Erythroblast (primary cell): Measurements from ENCODE around the gene AQP6.

ENCODE experiments used
- GATA1 ChIP-seq: IDR thresholded peaks from 2 replicates; pipeline ENCODE4 v1.6.1; 2011; ENCODE audit warnings: low read depth, mild to moderate bottlenecking, control low read depth, low read length, moderate library complexity
- POLR2A ChIP-seq: IDR thresholded peaks from 2 replicates; pipeline ENCODE4 v1.6.1; 2011; ENCODE audit warnings: mild to moderate bottlenecking, low read length

DNA sequence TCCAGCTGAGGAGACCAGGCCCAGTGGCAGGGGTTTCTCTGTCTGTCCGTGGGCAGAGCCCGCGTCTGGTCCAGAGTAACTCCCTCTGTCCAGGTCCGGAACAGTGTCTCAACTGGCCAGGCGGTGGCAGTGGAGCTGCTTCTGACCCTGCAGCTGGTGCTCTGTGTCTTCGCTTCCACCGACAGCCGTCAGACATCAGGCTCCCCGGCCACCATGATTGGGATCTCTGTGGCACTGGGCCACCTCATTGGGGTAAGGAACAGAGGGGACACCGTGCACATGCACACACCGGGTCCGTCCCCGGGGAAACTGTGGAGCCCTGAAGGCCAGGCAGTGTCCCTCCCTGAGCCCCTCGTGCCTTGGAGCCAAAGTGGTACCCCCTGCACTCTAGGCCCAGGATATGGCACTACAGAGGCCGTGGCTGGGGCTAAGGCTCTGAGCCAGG lies 1.5 kb downstream of the AQP6 start:
- no peak for TF ChIP-seq POLR2A
- TF ChIP-seq GATA1 = no peak
